Sigmoid colon (tissue), 3 donors: ENCODE results near the gene TFF1.

ENCODE experiments used
- CTCF ChIP-seq, 4 experiments: fragments of 450-650 bp in 3 of 4; fragments of 200-600 bp in 1 of 4; IDR thresholded peaks; one replicate each; pipeline ENCODE4 v1.5.1; 2016 to 2019; ENCODE audit warnings: antibody characterized with exemption in 4 of 4, mild to moderate bottlenecking in 3 of 4, moderate library complexity in 2 of 4
- POLR2A ChIP-seq, 2 donors: fragments of 450-650 bp; IDR thresholded peaks; one replicate each; pipeline ENCODE4 v1.6.1; 2016; ENCODE audit warnings: antibody characterized with exemption in 2 of 2, mild to moderate bottlenecking in 2 of 2, moderate library complexity in 2 of 2

- TF ChIP-seq CTCF (IDR thresholded peaks at IDR 0.05) (no peak), POLR2A (IDR thresholded peaks at IDR 0.05) (no peak)
Observed at GRCh38 chr21:42414553-42414927, 48.2 kb upstream of the TFF1 start.
